HUES48 (cell line): ENCODE results near the gene FTO.

ENCODE experiments used
- H3K27ac ChIP-seq: one replicate; pipeline ENCODE4 v1.7.0; 2013; ENCODE audit warnings: low read depth, low read length, inconsistent platforms
- H3K27me3 ChIP-seq: 2 replicates; pipeline ENCODE4 v1.6.1; 2013; ENCODE audit warnings: mild to moderate bottlenecking, low read length; ENCODE audit not compliant: control insufficient read depth, insufficient read depth
- H3K36me3 ChIP-seq: 2 replicates; pipeline ENCODE4 v1.6.1; 2013; ENCODE audit warnings: low read length; ENCODE audit not compliant: control insufficient read depth, insufficient read depth
- H3K4me1 ChIP-seq: 2 replicates; pipeline ENCODE4 v1.6.1; 2013; ENCODE audit warnings: mild to moderate bottlenecking, low read length; ENCODE audit not compliant: control insufficient read depth, insufficient read depth
- H3K4me3 ChIP-seq: 2 replicates; pipeline ENCODE4 v1.5.1; 2013; ENCODE audit warnings: mild to moderate bottlenecking, low read depth, low read length
- H3K9ac ChIP-seq: 2 replicates; pipeline ENCODE4 v1.6.1; 2013; ENCODE audit warnings: mild to moderate bottlenecking, low read depth, low read length, moderate library complexity
- H3K9me3 ChIP-seq: 2 replicates; pipeline ENCODE4 v1.6.1; 2013; ENCODE audit warnings: low read length; ENCODE audit not compliant: control insufficient read depth, insufficient read depth

The FTO gene

GRCh38 chr16:53949715-53950410, 245.9 kb downstream of the FTO start:
- Histone ChIP-seq H3K36me3 (no peaks in the 10 kb centered on the region), H3K9ac (no peak overlapping the region), H3K4me1 (no peaks in the 10 kb centered on the region), H3K4me3 (no peak overlapping the region), H3K27ac (no peak overlapping the region), H3K9me3 (no peaks in the 10 kb centered on the region), H3K27me3 (no peaks in the 10 kb centered on the region)

GRCh38 chr16:53950677-53951076, 246.7 kb downstream of the FTO start:
- Histone ChIP-seq H3K36me3 (no peaks in the 10 kb centered on the region), H3K27ac (no peak overlapping the region), H3K4me1 (no peaks in the 10 kb centered on the region), H3K4me3 (no peak overlapping the region), H3K9ac (no peak overlapping the region), H3K27me3 (no peaks in the 10 kb centered on the region), H3K9me3 (no peaks in the 10 kb centered on the region)

DNA sequence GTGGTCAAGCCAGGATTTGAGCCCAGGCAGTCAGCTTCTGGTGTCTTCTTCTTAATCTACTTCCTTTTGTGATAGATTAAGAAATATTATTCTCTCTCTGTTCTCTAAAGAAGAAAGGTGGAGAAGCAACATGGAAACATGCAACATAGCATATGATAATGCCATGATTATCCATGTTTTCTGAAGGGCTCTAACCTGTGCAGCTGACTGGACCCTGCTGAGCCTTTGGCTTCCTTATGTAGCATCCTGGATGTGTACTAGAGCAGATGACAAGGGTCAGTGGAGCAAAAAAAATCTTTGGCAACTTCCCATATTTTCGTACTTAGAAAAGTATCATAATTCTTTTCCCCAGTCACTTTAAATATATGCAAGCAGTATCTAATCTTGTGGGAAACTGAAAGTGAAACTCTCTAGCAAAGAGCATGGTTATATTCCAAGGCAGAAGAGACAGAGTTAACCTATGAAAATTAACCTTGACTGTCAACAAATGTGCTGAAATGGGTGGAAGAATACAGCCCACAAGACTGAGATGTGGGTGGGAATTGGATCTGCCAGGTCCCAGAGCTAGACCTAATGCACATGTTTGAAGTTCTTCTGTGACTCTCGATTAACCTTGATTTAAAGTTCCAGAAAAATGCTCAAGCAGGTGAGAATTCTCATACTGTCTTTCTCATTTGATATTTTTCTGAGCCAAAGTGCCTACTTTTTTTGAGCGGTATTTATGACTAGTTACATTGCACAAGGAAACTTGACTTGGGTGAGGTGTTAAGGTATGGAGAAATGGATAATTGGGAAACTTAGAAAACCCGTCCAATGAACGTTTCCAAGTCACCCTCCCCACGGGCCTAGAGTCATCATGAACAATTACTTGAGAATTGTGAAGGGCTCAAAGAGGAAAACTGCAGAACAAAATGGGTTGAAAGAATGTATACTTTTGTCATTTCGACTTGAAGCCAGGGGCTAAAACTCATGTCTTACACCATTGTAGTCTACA, 248.6 kb downstream of the FTO start:
- Histone ChIP-seq H3K4me3 (no peak overlapping the region), H3K27me3 (no peaks in the 10 kb centered on the region), H3K36me3 (no peaks in the 10 kb centered on the region), H3K4me1 (no peaks in the 10 kb centered on the region), H3K9me3 (no peaks in the 10 kb centered on the region), H3K27ac (no peak overlapping the region), H3K9ac (no peak overlapping the region)

DNA sequence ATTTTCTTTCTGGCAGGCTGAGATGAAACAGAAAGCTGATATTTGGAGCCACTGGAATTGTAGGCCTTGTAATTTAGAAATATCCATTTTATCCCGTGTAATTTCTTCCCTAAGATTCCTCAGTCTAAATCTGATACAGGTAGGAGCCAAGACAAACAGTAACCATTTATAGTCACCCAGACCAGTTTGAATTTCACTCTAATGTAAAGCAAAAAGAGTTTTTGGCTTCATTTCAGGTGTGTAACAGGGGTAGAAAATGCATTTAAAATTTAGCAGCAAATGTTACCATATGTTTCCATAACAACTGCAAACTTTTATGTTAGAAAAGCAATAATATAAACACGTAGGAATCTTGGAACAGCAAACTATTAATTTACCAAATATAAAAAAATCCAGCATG, 249.4 kb downstream of the FTO start:
- H3K36me3 ChIP-seq = no peaks in the 10 kb centered on the region
- H3K9ac ChIP-seq = no peak overlapping the region
- no peaks in the 10 kb centered on the region for H3K27me3 ChIP-seq
- H3K27ac ChIP-seq = no peak overlapping the region
- H3K4me1 ChIP-seq = no peaks in the 10 kb centered on the region
- no peak overlapping the region for H3K4me3 ChIP-seq
- no peaks in the 10 kb centered on the region for H3K9me3 ChIP-seq

GRCh38 chr16:53955221-53955875, 251.4 kb downstream of the FTO start:
- Histone ChIP-seq H3K4me3 (no peak overlapping the region), H3K4me1 (no peaks in the 10 kb centered on the region), H3K27ac (no peak overlapping the region), H3K9me3 (no peaks in the 10 kb centered on the region), H3K27me3 (no peaks in the 10 kb centered on the region), H3K9ac (no peak overlapping the region), H3K36me3 (no peaks in the 10 kb centered on the region)

GRCh38 chr16:53958341-53958880, 254.5 kb downstream of the FTO start:
- Histone ChIP-seq H3K4me3 (no peak overlapping the region), H3K9ac (no peak overlapping the region), H3K9me3 (no peaks in the 10 kb centered on the region), H3K36me3 (no peaks in the 10 kb centered on the region), H3K27ac (no peak overlapping the region), H3K4me1 (no peaks in the 10 kb centered on the region; the same call in 1 of the 2 replicates), H3K27me3 (no peaks in the 10 kb centered on the region)

- Histone ChIP-seq H3K27ac (no peak overlapping the region), H3K27me3 (no peaks in the 10 kb centered on the region), H3K9me3 (no peaks in the 10 kb centered on the region), H3K9ac (no peak overlapping the region), H3K36me3 (no peaks in the 10 kb centered on the region), H3K4me3 (no peak overlapping the region), H3K4me1 (no peaks in the 10 kb centered on the region; the same call in 1 of the 2 replicates)
Measured at GRCh38 chr16:53960050-53960812, 256.3 kb downstream of the FTO start.

GRCh38 chr16:53960954-53961616, 257.1 kb downstream of the FTO start:
- Histone ChIP-seq H3K27me3 (no peaks in the 10 kb centered on the region), H3K36me3 (no peaks in the 10 kb centered on the region), H3K4me1 (no peaks in the 10 kb centered on the region; the same call in 1 of the 2 replicates), H3K9me3 (no peaks in the 10 kb centered on the region), H3K9ac (no peak overlapping the region), H3K27ac (no peak overlapping the region), H3K4me3 (no peak overlapping the region)

GRCh38 chr16:53962041-53962440, 258.1 kb downstream of the FTO start:
- no peak overlapping the region for H3K9ac ChIP-seq
- H3K27ac ChIP-seq = no peak overlapping the region
- no peaks in the 10 kb centered on the region for H3K9me3 ChIP-seq
- no peaks in the 10 kb centered on the region; the same call in 1 of the 2 replicates for H3K4me1 ChIP-seq
- no peak overlapping the region for H3K4me3 ChIP-seq
- H3K27me3 ChIP-seq = no peaks in the 10 kb centered on the region
- no peaks in the 10 kb centered on the region for H3K36me3 ChIP-seq
